ENCODE data around the gene TREML1.

Gene TREML1

GRCh38 chr6:41177287-41177686 lies 23.1 kb upstream of the TREML1 start:
- no peak for DNase-seq

GRCh38 chr6:41176189-41176588 lies 22.0 kb upstream of the TREML1 start:
- no peak for DNase-seq

GRCh38 chr6:41175084-41175483 lies 20.9 kb upstream of the TREML1 start:
- no peak for DNase-seq

GRCh38 chr6:41174610-41175009 lies 20.5 kb upstream of the TREML1 start:
- DNase-seq: no peak

GRCh38 chr6:41171908-41172307 lies 17.8 kb upstream of the TREML1 start:
- no peak for DNase-seq

- DNase-seq: no peak
Observed at GRCh38 chr6:41170547-41171160, 16.5 kb upstream of the TREML1 start.

GRCh38 chr6:41167173-41167963 lies 13.2 kb upstream of the TREML1 start:
- no peak for DNase-seq

- DNase-seq: no peak
Observed at GRCh38 chr6:41164551-41165120, 10.5 kb upstream of the TREML1 start.

- no peak for DNase-seq
Observed at GRCh38 chr6:41163419-41163717, 9.2 kb upstream of the TREML1 start.

GRCh38 chr6:41162687-41163418 lies 8.7 kb upstream of the TREML1 start, which contains the start of gene TREM2:
TREM2 (minus strand) TSS chr6:41163116; CDS start chr6:41163082, 34 bp downstream.
- DNase-seq: no peak

- no peak for DNase-seq
Observed at GRCh38 chr6:41161851-41162552, 7.9 kb upstream of the TREML1 start.

- no peak for DNase-seq
Observed at GRCh38 chr6:41161380-41161779, 7.2 kb upstream of the TREML1 start.

GRCh38 chr6:41160933-41161332 lies 6.8 kb upstream of the TREML1 start:
- no peak for DNase-seq

- DNase-seq: peak; percentile 12
Observed at GRCh38 chr6:41159415-41160082, 5.4 kb upstream of the TREML1 start.

GRCh38 chr6:41157323-41157722 lies 3.2 kb upstream of the TREML1 start:
- DNase-seq: no peak

GRCh38 chr6:41156771-41157170 lies 2.6 kb upstream of the TREML1 start:
- DNase-seq: no peak

- DNase-seq: no peak
Observed at GRCh38 chr6:41156001-41156400, 1.9 kb upstream of the TREML1 start.

- DNase-seq: no peak
Observed at GRCh38 chr6:41155132-41155805, 1.1 kb upstream of the TREML1 start.

- DNase-seq: no peak
Observed at GRCh38 chr6:41153451-41153850, 696 bp downstream of the TREML1 start.

- no peak for DNase-seq
Observed at GRCh38 chr6:41150671-41151070, 3.5 kb downstream of the TREML1 start.

GRCh38 chr6:41147917-41148316 lies 6.2 kb downstream of the TREML1 start:
- no peak for DNase-seq

- DNase-seq: no peak
Observed at GRCh38 chr6:41136911-41137310, 17.2 kb downstream of the TREML1 start.
